ENCODE measurements around the gene PF4V1.

GRCh38 chr4:73843369-73843768, 9.7 kb upstream of the PF4V1 start:
- TF ChIP-seq CTCF (conservative IDR thresholded peaks at IDR 0.05), result no peak
- no peak for TF ChIP-seq EZH2 (IDR thresholded peaks at IDR 0.05; ENCODE audit: low read depth)

Measured in PC-9 (cell line).